ENCODE data around the gene TRIM50.
"Not testable (repeated sequence)": the region's sequence is repeated elsewhere in the genome, so short reads cannot be mapped to it uniquely, and the experiment has no call there.

TRIM50 gene
- 0 to 0.39 (median 0) reads per million in 3 donors for total RNA-seq

DNA sequence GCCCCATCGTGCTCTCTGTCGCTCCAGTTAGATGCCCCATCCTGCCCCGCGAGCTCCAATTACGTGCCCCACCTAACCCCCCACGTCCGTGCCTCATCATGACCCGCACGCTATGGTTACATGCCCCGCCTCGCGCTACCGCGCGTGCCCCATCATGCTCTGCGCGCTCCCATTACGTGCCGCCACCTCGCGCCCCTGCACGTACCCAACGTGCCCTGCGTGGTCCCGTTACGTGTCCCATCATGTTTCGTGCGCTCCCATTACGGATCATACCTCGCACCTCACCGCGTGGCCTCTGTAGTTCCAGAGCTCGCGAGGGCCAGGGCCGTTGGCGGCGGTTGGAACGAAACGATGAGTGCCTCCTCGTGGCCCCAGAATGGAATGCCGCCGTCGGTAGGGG, at the start of gene TRIM50, which contains the start of gene FKBP6:
TRIM50 (minus strand) TSS at position 161 of the 400 bp plus-strand sequence. CDS start 3,295 bp downstream, outside the sequence.
FKBP6 (plus strand) TSS at position 240 of the 400 bp plus-strand sequence. CDS start 268 bp downstream, outside the sequence.
- not testable (repeated sequence) for H3K27ac ChIP-seq (ENCODE audit: insufficient read depth, low read length, poor library complexity, severe bottlenecking); H3K4me3 ChIP-seq (ENCODE audit: insufficient read depth, low read depth, low read length, poor library complexity, severe bottlenecking); H3K36me3 ChIP-seq (ENCODE audit: control insufficient read depth, insufficient read depth, low read length); DNase-seq; H3K27me3 ChIP-seq (replicated peaks; ENCODE audit: control insufficient read depth, insufficient read depth, low read length, poor library complexity, severe bottlenecking); H3K9me3 ChIP-seq (ENCODE audit: control insufficient read depth, low read length); H3K4me1 ChIP-seq (ENCODE audit: control insufficient read depth, insufficient read depth, low read length, poor library complexity, severe bottlenecking)

DNA sequence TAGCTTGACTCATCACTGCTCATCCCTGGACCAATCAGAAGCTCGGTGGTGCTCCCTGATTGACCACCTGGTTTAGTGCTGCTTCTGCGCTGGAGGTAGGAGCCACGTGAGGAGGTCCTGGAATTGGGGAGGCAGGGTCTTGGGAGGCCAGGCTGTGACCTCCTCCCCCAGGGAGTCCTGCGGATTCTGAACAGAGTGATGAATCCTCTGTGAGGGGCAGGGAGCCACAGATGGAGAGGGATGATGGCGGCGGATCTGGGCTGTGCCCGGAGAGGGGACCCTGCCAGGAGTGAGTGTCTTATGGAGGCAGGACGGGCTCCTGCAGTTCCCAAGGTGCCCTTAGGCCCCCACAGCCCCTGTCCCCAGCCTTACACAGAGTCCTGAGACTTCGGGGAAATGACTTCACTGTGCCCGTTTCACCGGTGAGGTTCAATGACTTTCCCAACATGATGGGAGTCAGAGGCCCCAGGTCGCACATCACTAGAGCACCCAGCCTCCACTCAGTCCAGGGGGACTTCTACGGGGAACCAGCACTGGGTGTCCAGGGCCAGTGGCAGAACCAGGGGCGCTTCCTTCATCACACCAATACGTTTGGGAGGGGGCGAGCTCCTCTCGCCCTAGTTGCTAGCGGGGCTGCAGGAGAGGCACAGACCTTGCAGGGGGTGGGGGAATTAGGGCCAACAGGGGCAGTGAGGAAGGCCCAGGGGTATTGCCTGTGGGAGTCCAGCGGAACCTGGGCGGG, 49.0 kb upstream of the TRIM50 start:
- Histone ChIP-seq H3K4me3 (ENCODE audit: insufficient read depth, low read depth, low read length, poor library complexity, severe bottlenecking) (no peak overlapping the region), H3K36me3 (ENCODE audit: control insufficient read depth, insufficient read depth, low read length) (no peaks in the 10 kb centered on the region), H3K27ac (ENCODE audit: insufficient read depth, low read length, poor library complexity, severe bottlenecking) (no peak overlapping the region), H3K4me1 (ENCODE audit: control insufficient read depth, insufficient read depth, low read length, poor library complexity, severe bottlenecking) (no peaks in the 10 kb centered on the region), H3K27me3 (replicated peaks; ENCODE audit: control insufficient read depth, insufficient read depth, low read length, poor library complexity, severe bottlenecking) (peaks cover 4% of the 10 kb centered on the region), H3K9me3 (ENCODE audit: control insufficient read depth, low read length) (no peaks in the 10 kb centered on the region)
- no peak for DNase-seq

DNA sequence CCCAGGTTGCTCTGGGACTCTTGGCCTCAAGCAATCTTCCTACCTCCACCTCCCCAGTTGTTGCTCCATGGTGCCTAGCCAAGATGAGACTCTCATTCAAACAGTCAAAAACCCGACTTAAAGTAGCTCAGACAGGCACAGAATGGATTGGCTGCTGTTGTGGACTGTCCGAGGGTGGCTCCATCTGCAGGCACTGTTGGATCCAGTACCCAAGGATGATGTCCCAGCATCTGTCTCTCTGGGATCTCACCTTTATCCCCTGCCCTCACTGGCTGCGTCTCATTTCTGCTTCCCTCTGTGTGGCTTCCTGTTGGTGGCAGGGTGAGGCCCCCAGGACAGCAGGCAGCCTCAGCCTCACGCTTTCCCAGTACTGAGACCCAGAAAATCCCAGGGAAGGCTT, 48.4 kb upstream of the TRIM50 start:
- DNase-seq; H3K27me3 ChIP-seq (replicated peaks; ENCODE audit: control insufficient read depth, insufficient read depth, low read length, poor library complexity, severe bottlenecking); H3K36me3 ChIP-seq (ENCODE audit: control insufficient read depth, insufficient read depth, low read length); H3K9me3 ChIP-seq (ENCODE audit: control insufficient read depth, low read length); H3K27ac ChIP-seq (ENCODE audit: insufficient read depth, low read length, poor library complexity, severe bottlenecking); H3K4me3 ChIP-seq (ENCODE audit: insufficient read depth, low read depth, low read length, poor library complexity, severe bottlenecking); H3K4me1 ChIP-seq (ENCODE audit: control insufficient read depth, insufficient read depth, low read length, poor library complexity, severe bottlenecking): not testable (repeated sequence)

DNA sequence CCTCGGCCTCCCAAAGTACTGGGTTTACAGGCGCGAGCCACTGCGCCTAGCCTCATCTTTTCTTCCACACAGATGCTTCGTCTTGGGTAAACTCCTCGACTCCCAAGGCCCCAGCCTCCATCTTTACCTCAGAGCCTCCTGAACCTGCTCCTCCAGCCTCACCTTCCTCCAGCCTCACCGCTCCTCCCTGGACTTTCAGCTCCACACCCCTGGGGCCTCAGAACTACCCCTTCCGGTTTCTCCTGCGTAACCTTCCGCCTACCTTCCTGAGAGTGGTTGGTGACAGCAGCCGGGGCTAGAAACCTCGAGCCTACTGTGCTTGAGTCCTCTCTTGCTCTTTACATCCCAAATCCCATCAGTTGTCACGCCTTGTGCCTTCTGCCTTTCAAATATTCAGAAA, 45.9 kb upstream of the TRIM50 start:
- H3K9me3 ChIP-seq (ENCODE audit: control insufficient read depth, low read length): no peaks in the 10 kb centered on the region

DNA sequence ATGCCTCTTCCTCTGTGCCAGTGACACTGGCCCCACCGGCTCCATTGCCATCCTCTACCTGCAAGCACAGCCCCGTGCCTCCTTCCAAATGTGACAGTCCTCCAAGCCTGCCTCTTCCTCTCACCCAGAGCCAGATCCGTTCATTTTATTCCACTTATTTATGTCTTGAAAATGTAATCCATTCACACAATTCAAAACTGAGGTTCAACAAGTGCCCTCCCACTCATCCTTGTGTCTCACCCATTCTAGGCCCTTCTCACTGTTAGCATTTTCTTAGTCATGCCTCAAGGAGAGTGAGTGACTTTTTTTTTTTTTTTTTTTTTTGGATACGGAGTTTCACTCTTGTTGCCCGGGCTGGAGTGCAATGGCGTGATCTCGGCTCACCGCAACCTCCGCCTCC, 41.7 kb upstream of the TRIM50 start:
- Histone ChIP-seq H3K9me3 (ENCODE audit: control insufficient read depth, low read length) (no peaks in the 10 kb centered on the region), H3K27me3 (replicated peaks; ENCODE audit: control insufficient read depth, insufficient read depth, low read length, poor library complexity, severe bottlenecking) (no peaks in the 10 kb centered on the region), H3K4me1 (ENCODE audit: control insufficient read depth, insufficient read depth, low read length, poor library complexity, severe bottlenecking) (no peaks in the 10 kb centered on the region), H3K27ac (ENCODE audit: insufficient read depth, low read length, poor library complexity, severe bottlenecking) (no peak overlapping the region), H3K36me3 (ENCODE audit: control insufficient read depth, insufficient read depth, low read length) (no peaks in the 10 kb centered on the region), H3K4me3 (ENCODE audit: insufficient read depth, low read depth, low read length, poor library complexity, severe bottlenecking) (no peak overlapping the region)
- no peak for DNase-seq

More for the DNA sequence above, 45.9 kb upstream of the TRIM50 start:
- H3K36me3 ChIP-seq (ENCODE audit: control insufficient read depth, insufficient read depth, low read length): no peaks in the 10 kb centered on the region
- no peak overlapping the region for H3K4me3 ChIP-seq (ENCODE audit: insufficient read depth, low read depth, low read length, poor library complexity, severe bottlenecking)
- H3K27ac ChIP-seq (ENCODE audit: insufficient read depth, low read length, poor library complexity, severe bottlenecking): no peak overlapping the region
- peaks cover 4% of the 10 kb centered on the region for H3K27me3 ChIP-seq (replicated peaks; ENCODE audit: control insufficient read depth, insufficient read depth, low read length, poor library complexity, severe bottlenecking)
- no peak for DNase-seq
- H3K4me1 ChIP-seq (ENCODE audit: control insufficient read depth, insufficient read depth, low read length, poor library complexity, severe bottlenecking): no peaks in the 10 kb centered on the region

DNA sequence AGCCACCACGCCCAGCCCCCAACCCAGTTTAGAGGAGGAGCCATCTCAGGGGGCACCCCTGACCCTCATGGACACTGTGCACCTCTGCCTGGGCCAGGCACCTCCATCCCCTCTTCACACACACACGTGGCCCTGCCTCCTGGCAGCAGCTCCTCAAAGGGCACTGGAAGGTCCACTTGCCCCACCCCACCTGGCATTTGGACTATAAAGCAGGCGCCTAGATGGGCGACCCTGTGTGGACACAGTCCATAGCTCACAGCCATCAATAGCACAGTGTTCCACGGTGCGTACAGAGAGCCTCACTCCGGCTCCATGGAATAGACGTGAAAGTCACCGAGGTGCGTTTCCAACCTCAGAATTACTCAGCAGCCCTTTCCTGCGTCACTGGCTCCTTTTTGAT, 41.1 kb upstream of the TRIM50 start:
- no peaks in the 10 kb centered on the region for H3K36me3 ChIP-seq (ENCODE audit: control insufficient read depth, insufficient read depth, low read length)
- no peak for DNase-seq
- no peak overlapping the region for H3K27ac ChIP-seq (ENCODE audit: insufficient read depth, low read length, poor library complexity, severe bottlenecking)
- H3K9me3 ChIP-seq (ENCODE audit: control insufficient read depth, low read length): no peaks in the 10 kb centered on the region
- no peak overlapping the region for H3K4me3 ChIP-seq (ENCODE audit: insufficient read depth, low read depth, low read length, poor library complexity, severe bottlenecking)
- no peaks in the 10 kb centered on the region for H3K27me3 ChIP-seq (replicated peaks; ENCODE audit: control insufficient read depth, insufficient read depth, low read length, poor library complexity, severe bottlenecking)
- H3K4me1 ChIP-seq (ENCODE audit: control insufficient read depth, insufficient read depth, low read length, poor library complexity, severe bottlenecking): no peaks in the 10 kb centered on the region

DNA sequence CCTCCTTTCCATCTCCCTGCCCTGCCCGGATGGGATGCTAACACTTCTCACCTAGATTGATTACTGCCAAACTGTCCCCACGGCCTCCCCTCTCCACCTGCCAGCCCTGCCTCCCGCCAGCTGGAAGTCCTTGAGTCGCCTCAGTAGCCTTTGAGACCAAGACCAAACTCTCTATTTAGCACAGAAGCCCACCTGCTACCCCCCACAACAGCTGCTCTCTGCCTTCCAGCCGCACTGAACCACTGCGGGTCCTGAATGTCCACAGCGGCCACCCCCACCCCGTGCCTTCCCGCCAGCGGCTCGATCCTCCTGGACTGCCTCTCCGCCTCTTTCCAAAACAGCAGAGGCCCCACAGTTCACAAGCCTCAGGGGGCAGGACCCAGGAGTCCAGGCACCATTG, 39.1 kb upstream of the TRIM50 start:
- Histone ChIP-seq H3K27me3 (replicated peaks; ENCODE audit: control insufficient read depth, insufficient read depth, low read length, poor library complexity, severe bottlenecking) (no peaks in the 10 kb centered on the region), H3K4me3 (ENCODE audit: insufficient read depth, low read depth, low read length, poor library complexity, severe bottlenecking) (no peak overlapping the region), H3K9me3 (ENCODE audit: control insufficient read depth, low read length) (no peaks in the 10 kb centered on the region), H3K27ac (ENCODE audit: insufficient read depth, low read length, poor library complexity, severe bottlenecking) (no peak overlapping the region), H3K36me3 (ENCODE audit: control insufficient read depth, insufficient read depth, low read length) (no peaks in the 10 kb centered on the region), H3K4me1 (ENCODE audit: control insufficient read depth, insufficient read depth, low read length, poor library complexity, severe bottlenecking) (no peaks in the 10 kb centered on the region)
- DNase-seq: no peak

DNA sequence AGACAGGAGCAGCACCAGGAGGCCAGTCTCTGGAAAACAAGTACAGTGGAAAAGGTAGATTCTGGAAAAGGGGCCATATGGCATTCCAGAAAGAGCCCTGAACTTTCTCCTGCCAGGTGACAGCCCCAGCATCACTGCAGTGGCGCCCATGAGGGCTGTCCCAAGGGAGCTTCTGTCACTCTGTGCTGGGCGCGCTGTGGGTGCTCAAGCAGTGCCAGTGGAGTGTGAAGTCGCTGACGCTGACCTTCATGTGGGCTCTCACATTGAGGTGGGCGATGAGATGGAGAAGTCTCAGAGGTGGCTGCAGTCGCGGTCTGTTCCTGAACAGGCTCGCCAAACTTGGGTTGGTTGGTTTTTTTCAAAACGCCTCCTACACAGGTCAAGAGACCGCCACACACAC, 38.2 kb upstream of the TRIM50 start:
- Histone ChIP-seq H3K4me3 (ENCODE audit: insufficient read depth, low read depth, low read length, poor library complexity, severe bottlenecking) (no peak overlapping the region), H3K4me1 (ENCODE audit: control insufficient read depth, insufficient read depth, low read length, poor library complexity, severe bottlenecking) (no peaks in the 10 kb centered on the region), H3K36me3 (ENCODE audit: control insufficient read depth, insufficient read depth, low read length) (no peaks in the 10 kb centered on the region), H3K9me3 (ENCODE audit: control insufficient read depth, low read length) (no peaks in the 10 kb centered on the region), H3K27ac (ENCODE audit: insufficient read depth, low read length, poor library complexity, severe bottlenecking) (no peak overlapping the region), H3K27me3 (replicated peaks; ENCODE audit: control insufficient read depth, insufficient read depth, low read length, poor library complexity, severe bottlenecking) (no peaks in the 10 kb centered on the region)
- no peak for DNase-seq

DNA sequence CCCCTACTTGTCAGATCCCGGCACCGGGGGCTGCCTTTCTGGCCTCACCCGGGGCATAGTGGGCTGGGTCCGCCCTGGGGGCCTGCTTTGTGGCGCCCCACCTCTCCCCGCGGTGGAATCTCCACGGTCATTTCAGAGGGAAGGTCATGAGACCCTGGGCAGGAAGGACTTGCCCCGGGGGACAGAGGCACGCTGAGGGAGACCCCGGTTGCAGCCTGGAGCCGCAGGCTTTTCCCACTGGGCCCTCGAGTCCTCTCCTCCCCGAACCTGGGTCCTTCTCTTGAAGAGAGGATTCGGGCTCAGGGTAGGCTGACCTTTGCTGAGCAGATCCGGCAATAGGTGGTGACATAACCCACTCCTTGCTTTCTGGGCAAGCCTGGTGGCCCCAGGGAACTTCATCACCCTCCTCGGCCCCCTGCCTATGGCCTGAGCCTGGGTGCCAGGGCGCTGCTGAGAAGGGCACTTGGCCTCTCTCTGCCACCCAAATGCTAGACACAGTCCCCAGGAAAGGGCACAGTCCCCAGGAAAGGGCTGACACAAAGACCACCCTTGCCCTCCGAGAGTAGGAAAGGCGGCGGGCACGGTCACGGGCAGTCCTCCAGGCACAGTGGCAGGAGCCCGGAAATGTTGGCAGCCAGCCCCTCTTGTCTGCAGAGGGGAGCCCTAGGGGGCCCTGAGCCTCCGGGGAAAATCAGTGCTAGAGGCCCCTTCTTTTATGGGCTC, 36.3 kb upstream of the TRIM50 start:
- Histone ChIP-seq H3K4me3 (ENCODE audit: insufficient read depth, low read depth, low read length, poor library complexity, severe bottlenecking) (no peak overlapping the region), H3K4me1 (ENCODE audit: control insufficient read depth, insufficient read depth, low read length, poor library complexity, severe bottlenecking) (no peaks in the 10 kb centered on the region), H3K9me3 (ENCODE audit: control insufficient read depth, low read length) (no peaks in the 10 kb centered on the region), H3K27ac (ENCODE audit: insufficient read depth, low read length, poor library complexity, severe bottlenecking) (no peak overlapping the region), H3K27me3 (replicated peaks; ENCODE audit: control insufficient read depth, insufficient read depth, low read length, poor library complexity, severe bottlenecking) (no peaks in the 10 kb centered on the region), H3K36me3 (ENCODE audit: control insufficient read depth, insufficient read depth, low read length) (no peaks in the 10 kb centered on the region)
- DNase-seq: no peak

Measured in effector memory CD4-positive, alpha-beta T cell (primary cell).